ENCODE data around the gene C2orf42. TPM values are rescaled to one million over a fixed set of nuclear protein-coding genes. Genes with fewer than 3 reads are reported as not detected.

The C2orf42 gene
- total and polyA plus RNA-seq, 2 experiments from 2014 or later: 10.0 to 11.9 TPM

- DNase-seq (ENCODE audit: low read depth in 1 of 2, low spot score in 1 of 2): no peak
Observed at GRCh38 chr2:70144443-70145143, 46.2 kb downstream of the C2orf42 start.

GRCh38 chr2:70143314-70144150 is 47.3 kb downstream of the C2orf42 start:
- H3K9me3 ChIP-seq (ENCODE audit: low read depth): no peaks in the 10 kb centered on the region
- no peak for TF ChIP-seq CTCF (IDR thresholded peaks at IDR 0.05; ENCODE audit: low read depth, low read length)
- no peaks in the 10 kb centered on the region for H3K36me3 ChIP-seq
- H3K27me3 ChIP-seq: no peaks in the 10 kb centered on the region
- peaks cover 22% of the 10 kb centered on the region for H3K4me1 ChIP-seq (ENCODE audit: low read depth)
- H3K27ac ChIP-seq: peak overlapping the region; percentile 89
- DNase-seq (ENCODE audit: low read depth in 1 of 2, low spot score in 1 of 2): peak; percentile 56 to 65
- H3K4me3 ChIP-seq: peak overlapping the region; percentile 18

More at GRCh38 chr2:70144443-70145143, 46.2 kb downstream of the C2orf42 start:
- Histone ChIP-seq H3K4me3 (no peak overlapping the region), H3K27ac (no peak overlapping the region), H3K36me3 (no peaks in the 10 kb centered on the region), H3K4me1 (ENCODE audit: low read depth) (peaks cover 22% of the 10 kb centered on the region), H3K9me3 (ENCODE audit: low read depth) (no peaks in the 10 kb centered on the region), H3K27me3 (no peaks in the 10 kb centered on the region)
- TF ChIP-seq CTCF (IDR thresholded peaks at IDR 0.05; ENCODE audit: low read depth, low read length): no peak

DNA sequence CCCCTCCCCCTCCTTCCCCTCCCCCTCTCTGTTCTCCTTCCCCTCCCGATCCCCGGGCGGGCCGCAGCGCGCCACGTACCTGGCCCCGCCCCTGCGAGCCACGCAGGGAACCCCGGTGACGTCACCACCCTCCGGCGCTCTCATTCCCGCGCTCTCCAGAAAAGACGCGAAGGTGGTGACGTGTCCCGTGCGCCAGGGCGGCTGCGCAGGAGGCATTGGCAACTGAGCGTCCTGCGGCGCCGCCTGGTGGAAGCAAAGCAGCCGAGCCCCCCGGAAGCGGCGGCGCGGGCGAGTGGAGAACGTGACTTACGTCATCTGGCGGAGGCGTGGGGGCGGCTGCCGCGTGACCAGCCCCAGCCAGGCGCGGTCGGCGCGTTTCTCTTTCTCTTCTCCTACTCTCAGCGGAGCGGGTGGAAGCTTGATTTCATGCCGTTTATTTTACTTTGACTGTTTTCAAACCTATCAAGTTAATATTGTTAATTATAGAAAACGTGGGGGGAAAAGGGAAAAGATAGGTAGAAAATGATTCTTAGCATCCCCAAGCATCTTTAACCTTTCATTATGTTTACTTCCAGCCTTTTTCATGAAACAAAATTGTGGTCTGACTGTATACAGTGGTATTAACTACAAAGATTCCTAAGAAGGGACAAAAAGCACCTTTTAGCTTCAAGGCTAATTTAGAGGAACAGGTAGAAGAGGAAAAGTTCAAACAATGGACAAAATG is 48.1 kb downstream of the C2orf42 start:
- Histone ChIP-seq H3K36me3 (no peaks in the 10 kb centered on the region), H3K9me3 (ENCODE audit: low read depth) (no peaks in the 10 kb centered on the region), H3K27me3 (no peaks in the 10 kb centered on the region), H3K27ac (peak overlapping the region; percentile 98), H3K4me3 (peak overlapping the region; percentile 18), H3K4me1 (ENCODE audit: low read depth) (peaks cover 22% of the 10 kb centered on the region)
- TF ChIP-seq CTCF (IDR thresholded peaks at IDR 0.05; ENCODE audit: low read depth, low read length): peak; percentile 88
- DNase-seq (ENCODE audit: low read depth in 1 of 2, low spot score in 1 of 2): peak; percentile 100

GRCh38 chr2:70141902-70142589 is 48.8 kb downstream of the C2orf42 start:
- DNase-seq (ENCODE audit: low read depth in 1 of 2, low spot score in 1 of 2): peak in 1 of 2 donors; percentile 67
- TF ChIP-seq CTCF (IDR thresholded peaks at IDR 0.05; ENCODE audit: low read depth, low read length): no peak
- peak overlapping the region; percentile 98 for H3K27ac ChIP-seq
- H3K36me3 ChIP-seq: no peaks in the 10 kb centered on the region
- peak overlapping the region; percentile 40 for H3K4me3 ChIP-seq
- peaks cover 22% of the 10 kb centered on the region for H3K4me1 ChIP-seq (ENCODE audit: low read depth)
- H3K27me3 ChIP-seq: no peaks in the 10 kb centered on the region
- H3K9me3 ChIP-seq (ENCODE audit: low read depth): no peaks in the 10 kb centered on the region

All from cardiac muscle cell (in vitro differentiated cells and primary cell).